Measurements from ENCODE around the gene TNS3.

The TNS3 gene

DNA sequence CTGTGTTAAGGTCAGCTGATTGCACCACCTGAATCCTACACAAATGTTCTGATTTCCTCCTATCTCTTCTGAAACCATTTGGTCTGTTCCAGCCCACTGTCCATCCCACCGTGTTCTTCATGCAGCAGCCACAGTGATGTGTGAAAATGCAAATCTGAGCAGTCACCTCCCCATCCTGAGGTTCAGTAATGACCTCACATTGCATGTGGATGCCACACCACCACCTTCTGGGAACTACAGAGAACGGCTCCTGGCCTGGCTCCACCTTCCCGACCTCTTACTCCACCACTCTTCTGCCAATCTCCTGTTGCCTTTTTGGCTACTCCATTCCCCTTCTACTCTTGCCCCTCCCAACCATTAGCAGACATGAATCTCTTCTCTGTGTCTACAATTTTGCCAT, 244.4 kb downstream of the TNS3 start:
- Histone ChIP-seq H3K4me3 (ENCODE audit: low read depth, low read length) (no peak overlapping the region), H3K27me3 (ENCODE audit: insufficient read depth, low read depth, severe bottlenecking) (no peaks in the 10 kb centered on the region), H3K27ac (no peak overlapping the region), H3K36me3 (no peaks in the 10 kb centered on the region), H3K9me3 (ENCODE audit: severe bottlenecking) (no peaks in the 10 kb centered on the region)
- DNase-seq, result no peak
- TF ChIP-seq CTCF (IDR thresholded peaks at IDR 0.05; ENCODE audit: low read depth, low read length), result no peak

- no peak overlapping the region for H3K4me3 ChIP-seq (ENCODE audit: low read depth, low read length)
- DNase-seq, result no peak
- H3K36me3 ChIP-seq, result no peaks in the 10 kb centered on the region
- no peak overlapping the region for H3K27ac ChIP-seq
- no peaks in the 10 kb centered on the region for H3K9me3 ChIP-seq (ENCODE audit: severe bottlenecking)
- no peaks in the 10 kb centered on the region for H3K27me3 ChIP-seq (ENCODE audit: insufficient read depth, low read depth, severe bottlenecking)
- TF ChIP-seq CTCF (IDR thresholded peaks at IDR 0.05; ENCODE audit: low read depth, low read length), result no peak
Measured at GRCh38 chr7:47336472-47337425, 245.2 kb downstream of the TNS3 start.

DNA sequence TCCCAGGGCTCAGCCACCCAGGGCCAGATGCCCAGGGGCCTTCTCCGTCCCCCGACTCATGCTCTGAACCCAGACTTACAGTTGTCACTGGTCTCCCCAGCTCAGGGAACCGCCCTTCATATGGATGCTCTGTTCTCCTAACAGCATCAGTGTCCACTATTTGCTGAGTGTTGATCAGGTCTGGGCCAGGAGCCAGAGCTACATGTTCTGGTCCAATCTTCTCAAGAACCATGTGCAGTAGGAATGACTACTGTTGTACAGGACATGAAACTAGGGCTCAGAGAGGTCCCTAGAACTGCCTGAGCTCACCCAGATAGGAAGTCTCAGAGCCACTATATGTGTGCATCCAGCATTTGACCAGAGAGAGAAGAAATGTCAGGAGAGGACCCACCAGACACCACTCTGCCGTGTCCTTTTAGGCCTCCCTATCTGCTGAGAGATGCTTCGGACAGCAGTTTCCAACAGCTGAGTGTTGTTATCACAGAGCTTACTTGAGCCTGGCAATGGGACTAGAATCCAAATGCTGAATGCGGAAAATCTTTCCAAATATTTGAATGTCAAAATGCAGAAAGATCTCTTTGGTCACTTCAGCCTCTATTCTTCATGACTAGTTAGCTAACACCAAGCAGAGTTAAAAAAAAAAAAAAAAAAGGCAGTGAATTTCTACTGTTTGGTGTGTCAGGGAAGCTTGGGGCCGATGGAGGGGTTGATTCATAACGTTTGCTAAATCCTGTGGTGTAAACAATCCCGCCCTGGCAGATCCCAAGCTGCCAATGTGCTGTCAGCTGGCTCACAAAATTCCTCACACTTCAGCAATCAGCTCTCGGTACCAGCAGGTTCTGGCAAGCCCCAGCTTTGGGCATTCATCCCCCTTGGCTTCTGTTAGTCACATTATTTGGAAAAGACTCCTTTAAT, 246.1 kb downstream of the TNS3 start:
- H3K27ac ChIP-seq, result no peak overlapping the region
- TF ChIP-seq CTCF (IDR thresholded peaks at IDR 0.05; ENCODE audit: low read depth, low read length), result no peak
- no peak for DNase-seq

DNA sequence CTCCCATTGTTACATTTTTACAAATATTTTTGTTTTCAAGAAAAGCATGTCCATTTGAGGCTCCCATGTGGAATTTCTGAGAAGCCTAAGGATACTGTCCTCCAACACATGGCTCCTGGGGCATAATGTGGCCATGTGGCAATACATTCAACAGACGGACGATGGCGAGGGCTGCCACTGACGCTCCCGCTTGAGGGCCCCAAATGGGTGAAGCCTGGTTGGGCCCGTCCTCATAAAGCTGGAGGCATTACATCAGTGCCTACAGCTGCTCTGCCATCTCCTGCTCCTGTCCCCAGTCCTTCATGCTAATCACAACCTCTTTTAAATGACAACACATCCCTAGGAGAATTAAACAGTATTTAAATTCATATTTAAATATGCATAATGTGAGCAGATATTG, 246.8 kb downstream of the TNS3 start:
- no peaks in the 10 kb centered on the region for H3K9me3 ChIP-seq (ENCODE audit: severe bottlenecking)
- DNase-seq, result no peak
- H3K27ac ChIP-seq, result no peak overlapping the region
- no peak for TF ChIP-seq CTCF (IDR thresholded peaks at IDR 0.05; ENCODE audit: low read depth, low read length)
- H3K36me3 ChIP-seq, result no peaks in the 10 kb centered on the region
- no peaks in the 10 kb centered on the region for H3K27me3 ChIP-seq (ENCODE audit: insufficient read depth, low read depth, severe bottlenecking)
- H3K4me3 ChIP-seq (ENCODE audit: low read depth, low read length), result no peak overlapping the region

More for the DNA sequence above, 246.1 kb downstream of the TNS3 start:
- Histone ChIP-seq H3K4me3 (ENCODE audit: low read depth, low read length) (no peak overlapping the region), H3K27me3 (ENCODE audit: insufficient read depth, low read depth, severe bottlenecking) (no peaks in the 10 kb centered on the region), H3K36me3 (no peaks in the 10 kb centered on the region), H3K9me3 (ENCODE audit: severe bottlenecking) (no peaks in the 10 kb centered on the region)

DNA sequence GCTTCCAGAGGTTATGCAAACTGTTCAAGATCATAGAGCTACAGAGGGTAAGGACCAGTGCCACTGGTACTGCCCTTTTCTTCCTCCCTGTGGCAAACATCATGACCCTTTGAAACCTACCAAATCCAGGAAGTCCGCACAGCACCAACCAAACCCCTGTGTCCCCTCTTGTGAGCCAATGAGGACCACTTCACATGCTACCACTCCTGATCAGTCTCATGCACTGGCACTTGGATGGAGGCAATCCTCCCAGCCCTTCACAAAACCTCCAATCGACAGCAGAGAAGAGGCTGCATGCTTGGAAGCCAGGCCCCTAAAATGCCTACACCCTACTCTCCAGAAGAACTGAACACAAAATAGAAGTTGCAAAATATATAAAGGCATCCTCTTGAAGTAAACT, 248.0 kb downstream of the TNS3 start:
- H3K36me3 ChIP-seq, result no peaks in the 10 kb centered on the region
- no peak for TF ChIP-seq CTCF (IDR thresholded peaks at IDR 0.05; ENCODE audit: low read depth, low read length)

More for the DNA sequence above, 248.0 kb downstream of the TNS3 start:
- Histone ChIP-seq H3K27ac (no peak overlapping the region), H3K27me3 (ENCODE audit: insufficient read depth, low read depth, severe bottlenecking) (no peaks in the 10 kb centered on the region), H3K9me3 (ENCODE audit: severe bottlenecking) (no peaks in the 10 kb centered on the region), H3K4me3 (ENCODE audit: low read depth, low read length) (no peak overlapping the region)
- no peak for DNase-seq
